COLO829 (cell line): ENCODE data around the gene KLK11.
"Not testable (repeated sequence)": the region's sequence is repeated elsewhere in the genome, so short reads cannot be mapped to it uniquely, and the experiment has no call there.

Experiments
- DNase-seq: peaks from one replicate; pipeline ENCODE4 v3.0.0; 2012; ENCODE audit warnings: low spot score

KLK11 gene

GRCh38 chr19:51003316-51003715, 23.1 kb downstream of the KLK11 start:
- DNase-seq: no peak

- DNase-seq: peak; percentile 72
Measured at GRCh38 chr19:51002542-51003311, 23.7 kb downstream of the KLK11 start.

GRCh38 chr19:51002089-51002532, 24.3 kb downstream of the KLK11 start:
- no peak for DNase-seq

- DNase-seq: no peak
Measured at GRCh38 chr19:51001515-51001914, 24.9 kb downstream of the KLK11 start, which contains the start of gene KLK8. Gene KLK8, minus strand, starts transcription at chr19:51001604. Its CDS starts 437 bp downstream, at chr19:51001167.

- no peak for DNase-seq
Measured at GRCh38 chr19:51000981-51001380, 25.4 kb downstream of the KLK11 start.

GRCh38 chr19:51000426-51000825, 26.0 kb downstream of the KLK11 start:
- no peak for DNase-seq

GRCh38 chr19:50998686-50999085, 27.7 kb downstream of the KLK11 start:
- no peak for DNase-seq

GRCh38 chr19:50998061-50998460, 28.4 kb downstream of the KLK11 start:
- no peak for DNase-seq

- DNase-seq: no peak
Measured at GRCh38 chr19:50994129-50994528, 32.3 kb downstream of the KLK11 start.

GRCh38 chr19:50992666-50993035, 33.8 kb downstream of the KLK11 start:
- DNase-seq: no peak

- DNase-seq: not testable (repeated sequence)
Measured at GRCh38 chr19:50984416-50984815, 42.0 kb downstream of the KLK11 start.

- DNase-seq: no peak
Measured at GRCh38 chr19:50983625-50984292, 42.7 kb downstream of the KLK11 start, which contains the start of gene KLK7. Gene KLK7, minus strand, starts transcription at chr19:50983917. Its CDS starts 1,518 bp downstream, at chr19:50982399.

GRCh38 chr19:50982186-50982585, 44.2 kb downstream of the KLK11 start:
- no peak for DNase-seq

- no peak for DNase-seq
Measured at GRCh38 chr19:50981587-50982146, 44.7 kb downstream of the KLK11 start.

GRCh38 chr19:50980208-50980607, 46.2 kb downstream of the KLK11 start:
- DNase-seq: no peak

- DNase-seq: no peak
Measured at GRCh38 chr19:50979758-50980157, 46.7 kb downstream of the KLK11 start.

GRCh38 chr19:50978772-50979390, 47.5 kb downstream of the KLK11 start:
- DNase-seq: no peak

- no peak for DNase-seq
Measured at GRCh38 chr19:50977626-50978025, 48.8 kb downstream of the KLK11 start.

GRCh38 chr19:50975766-50976165, 50.6 kb downstream of the KLK11 start:
- DNase-seq: peak; percentile 22

- DNase-seq: no peak
Measured at GRCh38 chr19:50974702-50975556, 51.5 kb downstream of the KLK11 start.

GRCh38 chr19:50972795-50973376, 53.5 kb downstream of the KLK11 start:
- DNase-seq: no peak
